Activated naive CD4-positive, alpha-beta T cell treated with anti-CD3 and anti-CD28 coated beads for 36 hours (primary cell): ENCODE measurements around the gene RASGEF1C. TPM values are rescaled to one million over a fixed set of nuclear protein-coding genes. Genes with fewer than 3 reads are reported as not detected.

ENCODE experiments used
- CTCF ChIA-PET: fragments of 350-600 bp; sonication (Branson Sonifier 250); formaldehyde crosslinking; loops from one replicate; lab custom pipeline; 2021; ENCODE audit warnings: antibody characterized with exemption; lab: Charles Lee
- DNase-seq: peaks from one replicate; pipeline ENCODE4 v3.0.0-alpha.2; 2020
- H3K27ac Mint-ChIP-seq: one replicate; pipeline ENCODE4 v1.8.0; 2021; ENCODE audit warnings: mild to moderate bottlenecking, mixed read lengths
- H3K27me3 Mint-ChIP-seq: one replicate; pipeline ENCODE4 v1.8.0; 2021; ENCODE audit warnings: low read depth, mixed read lengths
- H3K36me3 Mint-ChIP-seq: one replicate; pipeline ENCODE4 v1.8.0; 2021; ENCODE audit warnings: low read depth, mixed read lengths
- H3K4me1 Mint-ChIP-seq: one replicate; pipeline ENCODE4 v1.8.0; 2021; ENCODE audit warnings: low read depth, mixed read lengths
- H3K4me3 Mint-ChIP-seq: one replicate; pipeline ENCODE4 v1.8.0; 2021; ENCODE audit warnings: mild to moderate bottlenecking, moderate library complexity, mixed read lengths
- H3K9me3 Mint-ChIP-seq: one replicate; pipeline ENCODE4 v1.8.0; 2021; ENCODE audit warnings: mixed read lengths
- intact Hi-C: fragments of 100-400 bp; cut with micrococcal nuclease; formaldehyde crosslinking; loops from one replicate; pipeline ENCODE4 v1.15.1; 2023
- total RNA-seq, 2 experiments: library from RNA; stranded (reverse); gene quantifications; one replicate each; pipeline ENCODE4 v1.2.3, GENCODE V29; 2021

RASGEF1C gene
- total RNA-seq, 2 experiments from 2014 or later, result not detected

DNA sequence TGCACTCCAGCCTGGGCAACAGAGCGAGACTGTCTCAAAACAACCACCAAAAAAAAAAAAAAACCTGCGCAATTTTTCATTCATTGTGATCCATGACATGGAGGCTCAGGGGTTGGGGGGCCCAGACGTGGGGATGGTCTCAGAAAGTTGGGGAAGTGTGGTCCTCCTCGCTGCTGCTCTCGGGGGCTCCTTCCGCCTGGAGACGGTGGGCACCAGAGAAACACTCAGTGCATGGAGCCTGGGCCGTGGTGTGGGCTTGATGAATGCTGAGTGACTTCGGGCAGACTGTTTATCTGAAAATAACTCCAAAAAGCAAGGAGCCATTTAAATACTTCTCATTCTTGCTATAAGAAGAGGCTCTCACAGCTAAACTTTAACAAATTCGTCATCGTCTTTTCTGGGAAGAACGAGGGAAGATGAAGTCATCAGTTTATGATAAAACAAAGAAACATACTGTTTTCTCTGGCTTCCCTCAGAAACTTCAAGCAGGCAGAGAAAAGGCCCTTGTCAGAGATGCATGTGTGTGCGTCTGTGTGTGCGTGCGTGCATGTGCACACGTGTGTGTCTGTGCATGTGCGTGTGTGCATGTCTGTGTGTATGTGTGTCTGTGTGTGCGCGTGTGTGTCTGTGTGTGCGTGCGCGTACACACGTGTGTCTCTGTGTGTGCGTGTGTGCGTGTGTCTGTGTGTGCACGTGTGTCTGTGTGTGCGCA lies 35.0 kb downstream of the RASGEF1C start:
- no peak for DNase-seq
- Mint-ChIP-seq H3K27ac (no peak overlapping the region), H3K27me3 (no peaks in the 10 kb centered on the region), H3K9me3 (no peaks in the 10 kb centered on the region), H3K4me3 (no peak overlapping the region), H3K4me1 (no peaks in the 10 kb centered on the region), H3K36me3 (no peaks in the 10 kb centered on the region)
- intact Hi-C loops, result no loop called here
- CTCF ChIA-PET, result no interaction called here

DNA sequence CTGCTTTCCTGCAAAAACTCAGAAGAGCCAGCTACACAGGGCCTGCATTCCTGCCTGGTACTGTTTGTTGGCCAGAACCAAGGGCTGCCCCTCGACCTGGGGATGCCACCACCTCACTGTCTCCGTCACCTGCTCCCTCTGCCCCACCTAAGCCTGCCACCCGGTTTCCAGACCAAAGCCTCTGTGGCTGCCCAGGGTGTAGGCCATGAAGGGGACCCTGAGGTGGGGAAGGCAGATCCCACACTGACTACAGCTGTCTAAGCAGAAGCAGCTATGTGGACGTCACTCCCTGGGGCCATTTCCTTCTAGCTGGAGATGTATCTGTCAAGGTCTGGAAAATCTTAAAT lies 35.8 kb downstream of the RASGEF1C start:
- no peaks in the 10 kb centered on the region for H3K27me3 Mint-ChIP-seq
- no peaks in the 10 kb centered on the region for H3K4me1 Mint-ChIP-seq
- H3K9me3 Mint-ChIP-seq, result no peaks in the 10 kb centered on the region
- DNase-seq, result no peak
- H3K36me3 Mint-ChIP-seq, result no peaks in the 10 kb centered on the region
- intact Hi-C loops, result no loop called here
- no peak overlapping the region for H3K4me3 Mint-ChIP-seq
- H3K27ac Mint-ChIP-seq, result no peak overlapping the region
- CTCF ChIA-PET, result no interaction called here

DNA sequence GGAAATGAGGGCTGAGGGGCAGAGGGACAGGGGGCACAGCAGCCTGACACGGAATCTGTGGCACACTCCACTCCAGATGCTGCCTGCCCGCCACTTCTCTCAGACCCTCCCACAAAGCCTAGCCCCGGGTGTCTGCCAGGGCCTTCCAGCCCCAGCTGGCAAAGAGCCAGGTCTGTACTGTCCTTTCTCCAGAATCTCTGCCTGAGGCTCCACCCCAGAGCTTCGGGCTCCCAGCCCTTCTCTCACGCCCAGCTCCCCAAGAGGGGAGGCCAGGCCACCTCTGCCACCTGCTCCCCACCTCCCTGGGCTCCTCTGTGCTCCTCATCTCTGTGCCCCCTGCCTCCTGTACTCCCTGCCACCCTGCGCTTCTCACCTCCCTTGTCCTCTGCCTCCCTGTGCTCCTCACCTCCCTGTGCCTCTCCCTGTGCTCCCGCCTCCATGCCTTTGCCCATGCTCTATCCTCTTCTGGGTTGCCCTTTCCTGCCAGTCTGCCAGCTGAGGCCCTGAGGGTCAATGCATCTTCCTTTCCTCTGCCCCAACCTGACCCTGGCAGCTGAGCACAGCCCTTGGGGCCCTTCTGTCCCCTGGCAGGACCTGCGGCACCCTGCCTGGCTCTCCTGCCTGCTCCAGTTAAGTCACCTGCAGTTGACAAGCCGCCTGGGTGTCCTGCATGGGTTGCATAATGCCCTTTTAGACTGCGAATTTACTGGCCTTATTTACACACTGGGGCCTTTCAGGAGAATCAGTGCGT lies 36.4 kb downstream of the RASGEF1C start:
- H3K27me3 Mint-ChIP-seq, result no peaks in the 10 kb centered on the region
- H3K27ac Mint-ChIP-seq, result no peak overlapping the region
- no peaks in the 10 kb centered on the region for H3K36me3 Mint-ChIP-seq
- no peaks in the 10 kb centered on the region for H3K4me1 Mint-ChIP-seq
- CTCF ChIA-PET, result no interaction called here
- no peak for DNase-seq
- H3K4me3 Mint-ChIP-seq, result no peak overlapping the region
- H3K9me3 Mint-ChIP-seq, result no peaks in the 10 kb centered on the region
- intact Hi-C loops, result no loop called here

DNA sequence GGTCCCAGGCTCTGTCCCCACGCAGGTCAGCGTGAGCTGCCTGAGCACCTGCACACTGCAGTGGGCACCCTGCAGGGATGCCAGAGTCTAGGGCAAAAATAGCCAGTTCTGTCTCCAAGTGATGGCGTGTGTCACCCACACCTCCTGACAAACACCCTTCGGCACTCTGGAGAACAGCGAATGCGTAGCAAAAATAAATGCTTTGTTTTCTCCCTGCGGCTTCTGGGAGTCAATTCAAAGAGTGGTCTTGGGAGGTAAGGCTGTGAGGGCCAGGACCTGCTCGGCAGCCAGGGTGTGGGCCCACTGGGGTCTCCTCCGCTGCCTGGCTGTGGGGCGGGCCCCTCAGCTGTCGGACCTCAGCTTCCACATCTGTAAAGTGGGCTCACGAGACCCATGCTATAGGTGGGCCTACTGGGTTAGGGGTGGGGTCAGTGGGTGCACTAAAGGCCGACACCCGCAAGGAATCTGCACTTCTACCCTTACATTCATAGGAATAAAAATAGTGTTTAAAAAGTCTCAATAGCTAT lies 37.4 kb downstream of the RASGEF1C start:
- Mint-ChIP-seq H3K4me3 (no peak overlapping the region), H3K36me3 (no peaks in the 10 kb centered on the region), H3K9me3 (no peaks in the 10 kb centered on the region), H3K27me3 (peaks cover 5% of the 10 kb centered on the region), H3K4me1 (no peaks in the 10 kb centered on the region), H3K27ac (no peak overlapping the region)
- intact Hi-C loops, result no loop called here
- DNase-seq, result no peak
- CTCF ChIA-PET, result no interaction called here

GRCh38 chr5:180170810-180171567 lies 38.0 kb downstream of the RASGEF1C start:
- intact Hi-C loops, result no loop called here
- DNase-seq, result no peak
- H3K27me3 Mint-ChIP-seq, result peaks cover 5% of the 10 kb centered on the region
- H3K27ac Mint-ChIP-seq, result no peak overlapping the region
- CTCF ChIA-PET, result no interaction called here
- H3K36me3 Mint-ChIP-seq, result no peaks in the 10 kb centered on the region
- H3K4me1 Mint-ChIP-seq, result no peaks in the 10 kb centered on the region
- H3K4me3 Mint-ChIP-seq, result no peak overlapping the region
- no peaks in the 10 kb centered on the region for H3K9me3 Mint-ChIP-seq

DNA sequence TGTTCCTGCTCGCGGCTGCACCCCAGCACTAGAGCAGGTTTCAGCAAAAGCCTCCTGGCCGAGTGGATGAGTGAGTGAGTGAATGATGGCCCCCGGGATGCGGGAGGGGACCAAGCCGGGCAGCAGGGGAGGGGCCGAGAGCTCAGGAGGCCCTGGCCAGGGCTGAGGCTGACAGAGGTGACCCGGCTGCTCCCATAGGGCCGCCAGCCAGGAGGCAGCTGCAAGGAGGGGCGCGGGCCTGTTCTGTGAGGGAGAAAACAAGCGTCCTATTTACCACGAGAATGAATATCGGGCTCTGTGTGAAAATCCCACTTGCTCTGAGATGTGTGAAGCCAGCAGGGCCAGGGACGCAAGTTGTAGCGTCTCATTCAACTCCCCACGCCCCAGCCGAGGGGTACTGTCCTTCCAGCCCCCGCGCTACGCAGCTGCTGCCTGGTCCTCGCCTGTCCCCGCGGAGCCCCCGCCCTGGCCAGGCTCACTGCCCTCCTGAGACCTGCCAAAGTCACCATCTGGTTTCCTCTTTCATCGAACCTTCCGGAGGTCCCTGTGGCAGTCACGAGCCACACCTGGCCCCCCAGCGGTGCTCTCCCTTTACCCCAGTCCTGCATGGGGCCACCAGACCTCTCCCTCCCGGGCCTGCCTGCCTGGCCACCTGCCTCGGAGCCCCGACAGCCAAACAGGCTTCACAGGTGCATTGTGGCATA lies 38.8 kb downstream of the RASGEF1C start:
- no peak overlapping the region for H3K27ac Mint-ChIP-seq
- H3K36me3 Mint-ChIP-seq, result no peaks in the 10 kb centered on the region
- CTCF ChIA-PET, result no interaction called here
- H3K9me3 Mint-ChIP-seq, result no peaks in the 10 kb centered on the region
- H3K27me3 Mint-ChIP-seq, result peaks cover 5% of the 10 kb centered on the region
- no peak for DNase-seq
- no peak overlapping the region for H3K4me3 Mint-ChIP-seq
- H3K4me1 Mint-ChIP-seq, result no peaks in the 10 kb centered on the region
- intact Hi-C loops, result no loop called here

DNA sequence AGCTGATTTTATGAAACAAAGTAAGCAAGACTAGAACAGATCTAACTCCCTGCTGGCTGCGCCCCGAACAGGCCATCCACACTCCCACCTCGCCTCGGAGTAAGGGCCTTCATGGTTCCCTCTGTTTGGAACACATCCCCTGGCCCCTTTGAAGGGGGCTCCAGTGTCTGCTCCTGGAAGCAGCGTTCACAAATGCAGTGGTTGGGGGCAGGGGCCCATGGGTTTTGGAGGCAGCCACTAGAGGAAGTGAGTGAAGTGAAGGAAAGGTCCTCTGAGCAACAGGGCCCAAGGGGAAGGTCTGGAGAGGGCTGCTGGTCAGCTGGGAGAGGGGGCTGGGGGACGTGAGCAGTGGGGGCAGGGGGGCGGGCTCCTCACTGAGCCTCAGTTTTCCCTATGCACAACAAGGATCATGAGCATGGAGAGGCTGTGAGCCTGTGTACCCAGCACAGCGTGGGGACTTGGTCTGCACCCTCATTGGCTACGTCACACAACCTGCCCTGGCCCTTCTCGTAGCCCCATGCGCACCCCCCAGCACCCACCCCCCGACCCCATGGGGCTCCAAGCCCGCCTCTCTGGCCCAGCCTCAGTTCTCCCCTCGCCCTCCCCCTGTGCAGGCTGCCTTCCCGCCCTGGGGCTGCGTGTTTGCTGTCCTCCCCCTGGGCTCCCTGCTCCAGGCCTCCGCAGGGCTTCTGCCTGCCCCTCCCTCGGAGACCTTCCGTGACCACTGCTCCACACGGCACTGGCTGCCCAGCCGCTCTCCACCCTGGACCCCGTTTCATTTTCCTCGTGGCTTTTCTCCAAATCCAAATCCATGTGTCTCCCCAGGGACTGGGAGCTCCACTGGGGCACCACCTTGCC lies 39.5 kb downstream of the RASGEF1C start:
- CTCF ChIA-PET, result no interaction called here
- H3K4me1 Mint-ChIP-seq, result no peaks in the 10 kb centered on the region
- intact Hi-C loops, result no loop called here
- H3K27me3 Mint-ChIP-seq, result peaks cover 8% of the 10 kb centered on the region
- no peak for DNase-seq
- no peaks in the 10 kb centered on the region for H3K36me3 Mint-ChIP-seq
- H3K27ac Mint-ChIP-seq, result no peak overlapping the region
- H3K9me3 Mint-ChIP-seq, result peaks cover 4% of the 10 kb centered on the region
- H3K4me3 Mint-ChIP-seq, result no peak overlapping the region

DNA sequence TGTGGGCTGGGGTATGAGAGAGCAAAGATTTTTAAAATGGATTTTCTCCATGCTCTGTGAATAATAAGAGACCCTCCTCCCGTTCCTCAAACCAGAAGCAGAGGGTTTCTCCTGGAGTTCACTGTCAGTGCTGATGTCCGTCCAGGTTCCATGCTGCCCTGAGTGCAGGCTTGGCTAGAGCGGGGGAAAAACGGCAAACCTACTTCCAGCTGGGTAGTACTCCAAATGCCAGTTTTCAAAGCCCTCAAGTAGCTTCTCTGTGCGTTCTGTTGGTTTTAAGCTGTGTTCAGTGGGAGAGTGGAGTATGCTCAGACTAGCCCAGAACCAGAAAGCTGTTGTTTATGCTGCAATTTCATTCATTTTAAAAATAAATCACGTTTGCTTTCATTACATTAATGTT lies 40.3 kb downstream of the RASGEF1C start:
- Mint-ChIP-seq H3K4me3 (no peak overlapping the region), H3K9me3 (peaks cover 7% of the 10 kb centered on the region), H3K27me3 (peaks cover 12% of the 10 kb centered on the region), H3K4me1 (no peaks in the 10 kb centered on the region), H3K27ac (no peak overlapping the region), H3K36me3 (no peaks in the 10 kb centered on the region)
- CTCF ChIA-PET, result no interaction called here
- no peak for DNase-seq
- intact Hi-C loops, result no loop called here

- H3K4me1 Mint-ChIP-seq, result no peaks in the 10 kb centered on the region
- intact Hi-C loops, result no loop called here
- no peak for DNase-seq
- no peaks in the 10 kb centered on the region for H3K36me3 Mint-ChIP-seq
- peaks cover 7% of the 10 kb centered on the region for H3K9me3 Mint-ChIP-seq
- CTCF ChIA-PET, result interaction anchor here (0.6 to 0.7 kb wide), 2 partner anchors 48 to 503 kb away, joined by 3 to 5 read pairs; no protein-coding TSS in a partner anchor
- no peak overlapping the region for H3K4me3 Mint-ChIP-seq
- no peak overlapping the region for H3K27ac Mint-ChIP-seq
- peaks cover 14% of the 10 kb centered on the region for H3K27me3 Mint-ChIP-seq
Measured at GRCh38 chr5:180166176-180166575, 42.8 kb downstream of the RASGEF1C start.

DNA sequence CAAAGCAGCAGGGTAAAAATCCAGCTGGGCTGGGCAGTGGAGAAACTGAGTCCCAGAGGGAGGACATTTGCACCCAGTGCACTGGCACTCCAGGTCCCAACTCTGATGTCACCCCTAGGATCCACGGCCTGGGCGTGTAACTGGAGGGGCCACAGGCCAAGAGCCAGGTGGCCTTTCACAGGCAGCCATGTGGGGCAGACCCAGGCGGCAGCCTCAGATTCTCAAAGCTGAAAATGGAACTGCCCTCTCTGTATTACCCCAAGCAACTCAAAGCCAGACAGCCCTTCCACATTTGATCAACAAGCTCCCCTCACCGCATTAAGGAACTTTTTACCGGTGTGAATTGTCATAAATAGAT lies 46.7 kb downstream of the RASGEF1C start:
- Mint-ChIP-seq H3K27me3 (peaks cover 24% of the 10 kb centered on the region), H3K4me3 (no peak overlapping the region), H3K9me3 (peaks cover 7% of the 10 kb centered on the region), H3K27ac (no peak overlapping the region), H3K4me1 (no peaks in the 10 kb centered on the region), H3K36me3 (no peaks in the 10 kb centered on the region)
- CTCF ChIA-PET, result no interaction called here
- intact Hi-C loops, result no loop called here
- no peak for DNase-seq

DNA sequence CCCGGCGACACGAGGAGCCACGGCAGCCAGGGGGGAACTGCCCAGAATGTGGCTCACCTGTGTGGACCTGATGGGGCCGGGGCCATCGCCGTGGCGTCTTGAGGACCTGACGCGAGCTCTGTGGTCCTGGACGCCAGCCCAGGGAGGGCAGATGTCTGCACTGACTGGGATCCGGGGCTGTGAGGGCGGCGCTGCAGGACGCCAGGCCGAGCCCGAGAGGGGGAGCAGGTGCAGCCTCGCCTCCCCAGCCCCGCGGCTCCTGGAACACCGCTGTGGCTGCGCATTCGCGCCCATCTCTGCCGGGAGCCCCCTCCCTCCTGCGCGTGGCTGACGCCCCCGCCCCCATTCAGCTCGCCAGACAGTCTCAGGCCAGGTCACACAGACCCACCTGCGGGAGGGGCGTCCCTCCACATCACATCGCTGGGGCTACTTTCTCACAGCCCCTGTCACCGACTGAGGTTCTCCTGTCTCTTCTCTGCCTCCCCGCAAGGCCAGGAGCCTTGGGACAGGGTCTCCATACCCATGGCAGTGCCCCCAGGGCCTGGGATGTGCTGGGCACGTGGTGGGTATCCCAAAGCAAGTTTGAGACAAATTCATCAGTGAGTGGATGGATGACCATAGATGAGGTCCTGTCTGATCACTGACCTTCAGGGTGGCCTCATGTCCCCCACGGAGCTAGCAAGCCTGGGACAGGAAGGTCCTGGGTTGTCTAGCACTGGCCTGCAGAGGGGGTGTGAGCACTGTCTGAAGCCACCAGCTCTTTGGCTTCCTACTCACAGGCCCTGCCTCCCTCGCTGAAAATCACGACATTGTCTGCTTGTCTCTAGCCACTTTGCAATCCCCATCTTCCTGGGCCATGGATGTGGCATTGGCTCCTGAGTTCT lies 47.3 kb downstream of the RASGEF1C start:
- H3K9me3 Mint-ChIP-seq, result peaks cover 7% of the 10 kb centered on the region
- CTCF ChIA-PET, result no interaction called here
- no peaks in the 10 kb centered on the region for H3K36me3 Mint-ChIP-seq
- H3K4me1 Mint-ChIP-seq, result no peaks in the 10 kb centered on the region
- H3K4me3 Mint-ChIP-seq, result no peak overlapping the region
- H3K27ac Mint-ChIP-seq, result no peak overlapping the region
- peaks cover 19% of the 10 kb centered on the region for H3K27me3 Mint-ChIP-seq
- DNase-seq, result no peak
- intact Hi-C loops, result no loop called here
